Activated CD4-positive, alpha-beta T cell treated with anti-CD3 and anti-CD28 coated beads, Interleukin-2, amount 10 ng/mL, durations not matched to agents 24 days and 14 days (primary cell): ENCODE results near the gene WBP11. TPM values are rescaled to one million over a fixed set of nuclear protein-coding genes. Genes with fewer than 3 reads are reported as not detected.

ENCODE experiments used
- DNase-seq: peaks from one replicate; pipeline ENCODE4 v3.0.0; 2022
- H3K27ac Mint-ChIP-seq: one replicate; pipeline ENCODE4 v1.8.0; 2022; ENCODE audit warnings: mild to moderate bottlenecking, mixed read lengths
- H3K27me3 Mint-ChIP-seq: one replicate; pipeline ENCODE4 v1.8.0; 2022; ENCODE audit warnings: mixed read lengths
- H3K36me3 Mint-ChIP-seq: one replicate; pipeline ENCODE4 v1.8.0; 2022; ENCODE audit warnings: low read depth, mild to moderate bottlenecking, mixed read lengths
- H3K4me1 Mint-ChIP-seq: one replicate; pipeline ENCODE4 v1.8.0; 2021; ENCODE audit warnings: mixed read lengths
- H3K4me3 Mint-ChIP-seq: one replicate; pipeline ENCODE4 v1.8.0; 2022; ENCODE audit warnings: mild to moderate bottlenecking, moderate library complexity, mixed read lengths
- H3K9me3 Mint-ChIP-seq: one replicate; pipeline ENCODE4 v1.8.0; 2021; ENCODE audit warnings: mixed read lengths
- intact Hi-C: fragments of 100-400 bp; cut with micrococcal nuclease; formaldehyde crosslinking; loops from one replicate; pipeline ENCODE4 v1.15.1; 2023
- total RNA-seq: library from RNA; stranded (reverse); gene quantifications from 2 replicates; pipeline ENCODE4 v1.2.3, GENCODE V29; 2022

Gene WBP11
- total RNA-seq, 1 donor from 2014 or later, result 136 TPM

DNA sequence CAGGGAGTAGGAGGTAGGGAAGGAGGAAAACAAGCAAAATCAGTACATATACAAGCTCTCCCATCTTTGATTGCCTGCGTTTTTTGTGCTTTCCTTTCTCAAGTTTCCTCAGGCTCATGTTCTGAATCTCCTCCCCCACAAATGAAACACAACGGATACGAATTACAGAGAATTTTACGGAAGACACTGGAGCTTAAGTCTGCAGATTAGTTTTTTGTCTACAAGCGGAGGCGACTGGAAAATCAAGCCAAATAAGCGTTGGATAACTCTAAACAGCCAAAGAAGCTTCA lies 612 bp downstream of the WBP11 start:
- no peaks in the 10 kb centered on the region for H3K9me3 Mint-ChIP-seq
- no peaks in the 10 kb centered on the region for H3K27me3 Mint-ChIP-seq
- peaks cover 22% of the 10 kb centered on the region for H3K4me1 Mint-ChIP-seq
- no peak for DNase-seq
- intact Hi-C loops, result loop anchor here (1.0 to 5.0 kb wide), 3 partner anchors 28 to 1080 kb away; partner anchors contain the start of genes ARHGDIB and STRAP
- peaks cover 25% of the 10 kb centered on the region for H3K36me3 Mint-ChIP-seq
- no peak overlapping the region for H3K27ac Mint-ChIP-seq
- no peak overlapping the region for H3K4me3 Mint-ChIP-seq

- no peak overlapping the region for H3K4me3 Mint-ChIP-seq
Measured at GRCh38 chr12:14802247-14802646, 1.0 kb downstream of the WBP11 start.

DNA sequence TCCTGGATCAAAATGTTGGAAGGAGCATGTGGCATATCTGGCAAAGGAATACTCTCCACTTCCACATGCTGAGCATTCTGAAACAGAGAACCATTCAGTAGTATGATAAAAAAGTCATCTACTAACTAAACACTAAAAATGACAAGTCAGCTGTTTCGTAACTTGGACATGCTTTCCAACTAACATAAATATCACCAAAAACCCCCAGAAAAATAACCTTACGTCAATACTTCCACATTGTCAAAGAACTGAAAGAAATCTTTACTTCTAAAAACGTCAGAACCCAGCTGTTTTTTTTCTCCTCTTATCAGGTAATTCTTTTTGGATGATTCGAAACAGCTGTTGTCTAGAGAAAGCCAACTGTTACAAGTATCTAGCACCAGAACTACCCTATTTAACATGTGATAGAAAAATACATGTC lies 8.2 kb downstream of the WBP11 start:
- no peak overlapping the region for H3K4me3 Mint-ChIP-seq
- peaks cover 76% of the 10 kb centered on the region for H3K36me3 Mint-ChIP-seq
- H3K9me3 Mint-ChIP-seq, result no peaks in the 10 kb centered on the region
- intact Hi-C loops, result no loop called here
- H3K27ac Mint-ChIP-seq, result no peak overlapping the region
- DNase-seq, result no peak
- H3K27me3 Mint-ChIP-seq, result no peaks in the 10 kb centered on the region
- peaks cover 6% of the 10 kb centered on the region for H3K4me1 Mint-ChIP-seq

More at GRCh38 chr12:14802247-14802646, 1.0 kb downstream of the WBP11 start:
- Mint-ChIP-seq H3K36me3 (peaks cover 29% of the 10 kb centered on the region), H3K27ac (no peak overlapping the region), H3K27me3 (no peaks in the 10 kb centered on the region), H3K4me1 (peaks cover 25% of the 10 kb centered on the region), H3K9me3 (no peaks in the 10 kb centered on the region)
- intact Hi-C loops, result loop anchor here (2.0 to 5.0 kb wide), 2 partner anchors 159 to 1080 kb away; partner anchors contain the start of genes ARHGDIB and STRAP
- DNase-seq, result no peak

GRCh38 chr12:14785568-14785967 lies 17.7 kb downstream of the WBP11 start:
- Mint-ChIP-seq H3K9me3 (no peaks in the 10 kb centered on the region), H3K27me3 (no peaks in the 10 kb centered on the region), H3K27ac (no peak overlapping the region), H3K4me1 (peaks cover 6% of the 10 kb centered on the region), H3K36me3 (peaks cover 50% of the 10 kb centered on the region), H3K4me3 (no peak overlapping the region)
- intact Hi-C loops, result no loop called here
- DNase-seq, result no peak

DNA sequence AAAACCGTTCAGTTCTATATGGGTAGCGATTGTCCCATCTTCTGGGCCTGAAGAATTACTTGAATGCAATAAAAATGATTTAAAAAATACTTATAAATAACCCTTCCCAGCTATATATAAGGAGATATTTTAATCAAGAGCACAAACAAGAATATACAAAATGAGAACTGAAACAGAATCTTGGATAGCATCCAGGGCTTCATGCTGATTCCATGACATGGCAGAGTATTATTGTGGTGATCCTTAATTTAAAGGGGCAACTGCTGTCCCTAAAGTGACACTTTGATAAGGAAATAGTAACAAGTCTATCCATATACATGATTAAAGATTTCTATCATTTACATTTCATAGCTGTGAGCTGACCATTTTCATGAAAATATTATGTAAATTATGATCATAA lies 18.8 kb downstream of the WBP11 start:
- Mint-ChIP-seq H3K27me3 (no peaks in the 10 kb centered on the region), H3K4me3 (no peak overlapping the region), H3K27ac (no peak overlapping the region), H3K9me3 (no peaks in the 10 kb centered on the region), H3K4me1 (peaks cover 12% of the 10 kb centered on the region), H3K36me3 (peaks cover 39% of the 10 kb centered on the region)
- intact Hi-C loops, result no loop called here
- no peak for DNase-seq

GRCh38 chr12:14782756-14783155 lies 20.5 kb downstream of the WBP11 start:
- Mint-ChIP-seq H3K9me3 (no peaks in the 10 kb centered on the region), H3K36me3 (peaks cover 26% of the 10 kb centered on the region), H3K27ac (no peak overlapping the region), H3K27me3 (no peaks in the 10 kb centered on the region), H3K4me1 (peaks cover 14% of the 10 kb centered on the region), H3K4me3 (no peak overlapping the region)
- intact Hi-C loops, result no loop called here
- DNase-seq, result no peak

GRCh38 chr12:14781563-14781962 lies 21.7 kb downstream of the WBP11 start:
- peaks cover 16% of the 10 kb centered on the region for H3K36me3 Mint-ChIP-seq
- H3K27me3 Mint-ChIP-seq, result no peaks in the 10 kb centered on the region
- no peak overlapping the region for H3K4me3 Mint-ChIP-seq
- peaks cover 24% of the 10 kb centered on the region for H3K4me1 Mint-ChIP-seq
- no peak for DNase-seq
- no peaks in the 10 kb centered on the region for H3K9me3 Mint-ChIP-seq
- H3K27ac Mint-ChIP-seq, result no peak overlapping the region
- intact Hi-C loops, result no loop called here

GRCh38 chr12:14780859-14781258 lies 22.4 kb downstream of the WBP11 start:
- Mint-ChIP-seq H3K36me3 (peaks cover 12% of the 10 kb centered on the region), H3K27me3 (no peaks in the 10 kb centered on the region), H3K4me3 (no peak overlapping the region), H3K9me3 (no peaks in the 10 kb centered on the region), H3K4me1 (peaks cover 31% of the 10 kb centered on the region), H3K27ac (no peak overlapping the region)
- no peak for DNase-seq
- intact Hi-C loops, result no loop called here

DNA sequence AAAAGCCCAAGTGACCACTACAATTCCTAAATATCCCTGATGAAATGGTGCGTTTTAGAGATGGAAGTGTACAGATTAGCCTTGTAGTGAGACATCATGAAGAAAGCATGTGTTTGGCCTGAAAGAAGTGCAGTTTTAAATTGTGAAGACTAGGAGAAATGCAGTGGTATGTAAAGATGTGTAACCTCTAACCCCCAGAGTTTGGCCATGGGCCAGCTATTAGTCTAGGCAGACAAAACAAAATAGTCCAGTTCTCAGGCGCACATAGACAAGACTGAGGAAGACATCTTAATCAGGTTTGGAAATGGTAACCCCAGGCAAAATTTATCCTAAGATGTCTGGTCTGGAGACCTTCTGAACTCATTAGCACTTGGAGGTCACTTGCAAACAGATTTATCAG lies 23.4 kb downstream of the WBP11 start:
- intact Hi-C loops, result loop anchor here (10.0 kb wide), 1 partner anchor 325 kb away; no protein-coding TSS in a partner anchor
- Mint-ChIP-seq H3K4me1 (peaks cover 38% of the 10 kb centered on the region), H3K27me3 (no peaks in the 10 kb centered on the region), H3K27ac (no peak overlapping the region), H3K36me3 (peaks cover 14% of the 10 kb centered on the region), H3K4me3 (no peak overlapping the region), H3K9me3 (no peaks in the 10 kb centered on the region)
- DNase-seq, result no peak

DNA sequence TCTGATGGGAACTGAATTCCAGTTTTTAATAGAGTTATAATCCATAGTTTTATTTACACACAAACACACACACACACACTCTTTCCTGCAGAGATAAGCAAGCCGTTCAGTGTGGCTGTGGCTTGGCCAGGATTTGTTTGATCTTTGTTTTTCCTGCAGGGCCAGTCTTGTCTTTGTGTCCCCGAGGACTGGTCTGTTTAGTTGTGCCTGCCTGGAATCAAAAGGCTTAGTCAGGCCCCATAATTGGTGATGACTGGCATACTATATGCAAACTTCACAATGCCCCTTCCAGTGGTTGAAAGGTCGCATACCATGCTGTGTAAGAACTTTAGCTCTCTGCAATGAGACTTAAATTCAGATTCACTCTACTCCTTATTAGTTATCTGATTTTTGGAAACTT lies 26.0 kb downstream of the WBP11 start:
- intact Hi-C loops, result loop anchor here (10.0 kb wide), 1 partner anchor 322 kb away; no protein-coding TSS in a partner anchor
- no peaks in the 10 kb centered on the region for H3K9me3 Mint-ChIP-seq
- H3K27ac Mint-ChIP-seq, result no peak overlapping the region
- H3K36me3 Mint-ChIP-seq, result peaks cover 9% of the 10 kb centered on the region
- DNase-seq, result no peak
- peaks cover 53% of the 10 kb centered on the region for H3K4me1 Mint-ChIP-seq
- no peak overlapping the region for H3K4me3 Mint-ChIP-seq
- no peaks in the 10 kb centered on the region for H3K27me3 Mint-ChIP-seq

DNA sequence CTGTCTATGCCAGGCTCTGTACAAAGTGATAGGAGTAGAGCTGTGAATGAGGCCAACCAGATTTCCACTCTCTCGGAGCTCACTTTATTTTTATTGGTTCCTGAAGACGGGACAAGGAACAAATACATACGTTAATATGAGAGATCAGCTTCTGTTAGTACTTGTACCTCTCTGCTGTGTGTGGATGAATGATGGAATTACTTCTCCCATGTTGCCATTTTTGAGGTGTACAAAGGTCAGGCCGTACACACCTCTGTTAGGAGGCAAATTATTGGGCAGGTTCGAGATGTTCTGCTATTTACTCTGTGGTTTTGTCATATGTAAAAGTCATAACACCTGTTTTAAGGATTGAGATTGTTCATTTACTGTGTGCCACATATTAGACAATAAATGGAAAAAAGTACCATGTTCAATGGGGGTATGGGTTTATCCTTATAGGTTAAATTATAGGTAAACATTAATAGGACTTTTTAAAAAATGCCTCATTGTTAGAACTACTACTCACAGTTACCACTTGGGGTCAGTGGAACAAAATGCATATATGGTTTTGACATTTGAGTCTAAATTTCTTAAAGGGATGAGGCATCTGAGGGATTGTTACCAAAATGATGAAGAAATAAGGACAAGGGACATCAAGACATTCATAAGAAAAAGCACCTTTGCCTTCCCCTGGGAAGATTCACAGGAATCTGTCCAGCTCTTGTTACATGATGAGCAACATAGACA lies 26.9 kb downstream of the WBP11 start:
- Mint-ChIP-seq H3K4me1 (peaks cover 60% of the 10 kb centered on the region), H3K27ac (peak overlapping the region; percentile 48)

DNA sequence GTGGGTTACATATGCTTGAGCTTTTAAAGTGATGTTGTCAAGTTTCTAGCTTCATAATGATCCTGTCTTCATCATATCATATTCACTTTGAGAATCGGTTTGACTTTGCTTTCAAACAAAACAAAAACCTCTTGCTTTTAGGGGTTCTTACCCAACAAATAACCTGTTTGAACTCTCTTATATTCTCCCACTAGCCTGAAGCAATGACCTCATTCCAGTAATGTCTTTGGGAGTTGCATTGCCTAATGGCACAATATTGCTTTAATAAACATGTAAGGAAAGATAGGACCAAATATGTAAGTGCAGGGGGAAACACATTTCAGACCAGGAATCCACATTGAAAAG lies 27.7 kb downstream of the WBP11 start:
- Mint-ChIP-seq H3K9me3 (no peaks in the 10 kb centered on the region), H3K27ac (peak overlapping the region; percentile 100), H3K4me1 (peaks cover 61% of the 10 kb centered on the region), H3K27me3 (no peaks in the 10 kb centered on the region), H3K4me3 (peak overlapping the region; percentile 100), H3K36me3 (peaks cover 9% of the 10 kb centered on the region)
- intact Hi-C loops, result loop anchor here (2.0 to 10.0 kb wide), 2 partner anchors 135 to 321 kb away; no protein-coding TSS in a partner anchor
- DNase-seq, result no peak

More for the DNA sequence above, 26.9 kb downstream of the WBP11 start:
- peaks cover 9% of the 10 kb centered on the region for H3K36me3 Mint-ChIP-seq
- intact Hi-C loops, result loop anchor here (10.0 kb wide), 1 partner anchor 322 kb away; no protein-coding TSS in a partner anchor
- H3K27me3 Mint-ChIP-seq, result no peaks in the 10 kb centered on the region
- DNase-seq, result no peak
- peak overlapping the region; percentile 100 for H3K4me3 Mint-ChIP-seq
- no peaks in the 10 kb centered on the region for H3K9me3 Mint-ChIP-seq

DNA sequence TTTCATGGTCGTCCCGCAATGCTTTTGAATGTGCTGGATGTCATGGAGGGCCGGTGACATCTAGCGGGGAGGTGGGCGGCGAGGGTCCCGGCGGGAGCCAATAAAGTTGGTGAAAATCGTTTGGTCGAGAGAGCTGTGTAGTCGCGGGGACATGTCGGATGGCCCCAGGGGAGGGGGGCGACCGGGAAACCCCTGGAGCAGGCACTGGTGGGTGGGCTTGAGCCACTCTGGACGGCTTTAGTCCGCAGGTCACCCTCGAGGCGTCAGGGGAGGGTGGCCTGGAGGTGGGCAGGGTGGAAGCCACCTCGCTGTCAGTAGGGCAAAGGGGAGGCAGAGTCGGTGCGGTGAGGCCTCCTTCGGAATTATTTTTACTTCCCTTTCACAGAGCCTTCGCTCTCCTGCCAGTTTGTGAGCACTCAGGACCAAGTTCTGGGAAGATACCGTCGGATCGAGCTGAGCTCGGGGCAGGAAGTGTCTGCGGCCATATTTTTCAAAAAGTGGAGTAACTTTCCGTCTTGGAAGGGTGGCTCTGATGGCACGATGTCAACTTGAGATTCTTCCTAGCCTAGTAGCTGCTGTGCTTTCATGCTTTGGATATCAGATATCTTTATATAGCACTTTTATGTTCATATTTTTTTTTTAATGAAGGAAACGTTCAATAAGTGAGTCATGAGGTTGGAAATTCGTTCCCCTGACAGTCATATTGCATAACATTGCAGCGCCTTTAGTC lies 28.2 kb downstream of the WBP11 start:
- Mint-ChIP-seq H3K4me1 (peaks cover 56% of the 10 kb centered on the region), H3K27ac (peak overlapping the region; percentile 100)

More for the DNA sequence above, 28.2 kb downstream of the WBP11 start:
- peak; percentile 79 for DNase-seq
- Mint-ChIP-seq H3K4me3 (peak overlapping the region; percentile 100), H3K9me3 (no peaks in the 10 kb centered on the region), H3K36me3 (peaks cover 10% of the 10 kb centered on the region), H3K27me3 (no peaks in the 10 kb centered on the region)
- intact Hi-C loops, result loop anchor here (1.0 to 10.0 kb wide), 8 partner anchors 28 to 927 kb away; partner anchors contain the start of genes ARHGDIB, ATF7IP, C12orf60 and WBP11
